GM12873 (cell line): ENCODE data around the gene PSIP1.
A peak's percentile ranks its signal among the peaks of the same experiment; 100 is the strongest.

Experiments
- CTCF ChIP-seq: IDR thresholded peaks from 2 replicates; pipeline ENCODE4 v1.5.1; 2012; ENCODE audit warnings: low read depth, mild to moderate bottlenecking, moderate library complexity, low read length, control low read depth; ENCODE audit not compliant: insufficient read depth; ENCODE audit errors: missing control alignments

PSIP1 gene

GRCh38 chr9:15513335-15513734 lies 2.6 kb upstream of the PSIP1 start:
- peak; percentile 36 for TF ChIP-seq CTCF

- TF ChIP-seq CTCF, result no peak
Measured at GRCh38 chr9:15512889-15513288, 2.1 kb upstream of the PSIP1 start.

GRCh38 chr9:15512204-15512603 lies 1.4 kb upstream of the PSIP1 start:
- TF ChIP-seq CTCF, result no peak

GRCh38 chr9:15509931-15510788 lies 610 bp downstream of the PSIP1 start:
- no peak for TF ChIP-seq CTCF

GRCh38 chr9:15505921-15506320 lies 4.8 kb downstream of the PSIP1 start:
- TF ChIP-seq CTCF, result peak; percentile 27

GRCh38 chr9:15501803-15502202 lies 9.0 kb downstream of the PSIP1 start:
- no peak for TF ChIP-seq CTCF

- TF ChIP-seq CTCF, result no peak
Measured at GRCh38 chr9:15501179-15501578, 9.6 kb downstream of the PSIP1 start.
